Occipital lobe (tissue), 2 donors: ENCODE data around the gene JARID2. TPM values are rescaled to one million over a fixed set of nuclear protein-coding genes. Genes with fewer than 3 reads are reported as not detected.

Experiments
- DNase-seq: peaks from one replicate; lab custom pipeline; 2025; lab: John Stamatoyannopoulos, UW
- total RNA-seq: library from RNA; depleted of rRNA; stranded (reverse); fragments of >200 nt; gene quantifications from one replicate; pipeline ENCODE4 v1.2.3, GENCODE V29; 2014

Gene JARID2
- total RNA-seq = 18.6 TPM

- peak; percentile 96 for DNase-seq
Observed at GRCh38 chr6:15245361-15246216, at the start of gene JARID2. Gene JARID2 (plus strand): TSS chr6:15246069. CDS start chr6:15246540, 471 bp downstream.

- no peak for DNase-seq
Observed at GRCh38 chr6:15200087-15200486, 45.8 kb upstream of the JARID2 start.

- DNase-seq = no peak
Observed at GRCh38 chr6:15205321-15205720, 40.5 kb upstream of the JARID2 start.

GRCh38 chr6:15206887-15207286 lies 39.0 kb upstream of the JARID2 start:
- DNase-seq = no peak

- DNase-seq = no peak
Observed at GRCh38 chr6:15207923-15208322, 37.9 kb upstream of the JARID2 start.

GRCh38 chr6:15213838-15214400 lies 31.9 kb upstream of the JARID2 start:
- DNase-seq = no peak

- no peak for DNase-seq
Observed at GRCh38 chr6:15218401-15218800, 27.5 kb upstream of the JARID2 start.

GRCh38 chr6:15220062-15220461 lies 25.8 kb upstream of the JARID2 start:
- DNase-seq = no peak

GRCh38 chr6:15227827-15228318 lies 18.0 kb upstream of the JARID2 start:
- no peak for DNase-seq

- no peak for DNase-seq
Observed at GRCh38 chr6:15230827-15231226, 15.0 kb upstream of the JARID2 start.

GRCh38 chr6:15232836-15233510 lies 12.9 kb upstream of the JARID2 start:
- DNase-seq = no peak

- no peak for DNase-seq
Observed at GRCh38 chr6:15234068-15234758, 11.7 kb upstream of the JARID2 start.

- DNase-seq = no peak
Observed at GRCh38 chr6:15239616-15240364, 6.1 kb upstream of the JARID2 start.

- DNase-seq = no peak
Observed at GRCh38 chr6:15242503-15242902, 3.4 kb upstream of the JARID2 start.

- DNase-seq = no peak
Observed at GRCh38 chr6:15242937-15243614, 2.8 kb upstream of the JARID2 start.

- no peak for DNase-seq
Observed at GRCh38 chr6:15243910-15244619, 1.8 kb upstream of the JARID2 start.

GRCh38 chr6:15244620-15245360 lies 1.1 kb upstream of the JARID2 start:
- no peak for DNase-seq

- no peak for DNase-seq
Observed at GRCh38 chr6:15246217-15246665, 372 bp downstream of the JARID2 start.
